ENCODE data around the gene ARHGAP28. TPM values are rescaled to one million over a fixed set of nuclear protein-coding genes. Genes with fewer than 3 reads are reported as not detected.

Gene ARHGAP28
- total RNA-seq, 1 experiment from 2014 or later = not detected

- CTCF ChIA-PET = no interaction called here
- intact Hi-C loops (cut with micrococcal nuclease; ENCODE audit: unreplicated experiment) = no loop called here
These were observed 197.6 kb downstream of the ARHGAP28 start for GRCh38 chr18:6927153-6927552.

GRCh38 chr18:6928359-6928758, 198.8 kb downstream of the ARHGAP28 start:
- ChIA-PET CTCF (no interaction called here), POLR2A (ENCODE audit: low non-redundant PET) (no interaction called here)
- Histone ChIP-seq H3K36me3 (ENCODE audit: insufficient read depth, low read length, poor library complexity, severe bottlenecking) (no peaks in the 10 kb centered on the region), H3K4me3 (ENCODE audit: low read depth, low read length, poor library complexity, severe bottlenecking) (no peak overlapping the region), H3K4me1 (ENCODE audit: insufficient read depth, low read length, poor library complexity, severe bottlenecking) (no peaks in the 10 kb centered on the region), H3K9me3 (ENCODE audit: low read depth, low read length, poor library complexity, severe bottlenecking) (peaks cover 6% of the 10 kb centered on the region), H3K27ac (ENCODE audit: low read depth, low read length, poor library complexity, severe bottlenecking) (no peak overlapping the region), H3K27me3 (replicated peaks; ENCODE audit: insufficient read depth, low read depth, low read length, poor library complexity) (no peaks in the 10 kb centered on the region)
- no peak for DNase-seq (ENCODE audit: low spot score)
- BruUV-seq (replicated peaks) = no TSS peak
- TF ChIP-seq EZH2 (IDR thresholded peaks at IDR 0.05; ENCODE audit: borderline replicate concordance, low read depth, low read length, poor library complexity, severe bottlenecking) (no peak), CTCF (conservative IDR thresholded peaks at IDR 0.05; ENCODE audit: low read depth, low read length) (no peak)
- intact Hi-C loops (cut with micrococcal nuclease; ENCODE audit: unreplicated experiment) = no loop called here

More at GRCh38 chr18:6927153-6927552, 197.6 kb downstream of the ARHGAP28 start:
- no peak for DNase-seq (ENCODE audit: low spot score)
- no peak overlapping the region for H3K27ac ChIP-seq (ENCODE audit: low read depth, low read length, poor library complexity, severe bottlenecking)
- no peaks in the 10 kb centered on the region for H3K36me3 ChIP-seq (ENCODE audit: insufficient read depth, low read length, poor library complexity, severe bottlenecking)
- H3K27me3 ChIP-seq (replicated peaks; ENCODE audit: insufficient read depth, low read depth, low read length, poor library complexity) = no peaks in the 10 kb centered on the region
- no peak overlapping the region for H3K4me3 ChIP-seq (ENCODE audit: low read depth, low read length, poor library complexity, severe bottlenecking)
- peaks cover 6% of the 10 kb centered on the region for H3K9me3 ChIP-seq (ENCODE audit: low read depth, low read length, poor library complexity, severe bottlenecking)
- no TSS peak for BruUV-seq (replicated peaks)
- no peaks in the 10 kb centered on the region for H3K4me1 ChIP-seq (ENCODE audit: insufficient read depth, low read length, poor library complexity, severe bottlenecking)
- TF ChIP-seq EZH2 (IDR thresholded peaks at IDR 0.05; ENCODE audit: borderline replicate concordance, low read depth, low read length, poor library complexity, severe bottlenecking) (no peak), CTCF (conservative IDR thresholded peaks at IDR 0.05; ENCODE audit: low read depth, low read length) (no peak)
- POLR2A ChIA-PET (ENCODE audit: low non-redundant PET) = no interaction called here

GRCh38 chr18:6929370-6930102, 200.0 kb downstream of the ARHGAP28 start:
- Histone ChIP-seq H3K27me3 (replicated peaks; ENCODE audit: insufficient read depth, low read depth, low read length, poor library complexity) (no peaks in the 10 kb centered on the region), H3K36me3 (ENCODE audit: insufficient read depth, low read length, poor library complexity, severe bottlenecking) (no peaks in the 10 kb centered on the region), H3K4me1 (ENCODE audit: insufficient read depth, low read length, poor library complexity, severe bottlenecking) (no peaks in the 10 kb centered on the region), H3K9me3 (ENCODE audit: low read depth, low read length, poor library complexity, severe bottlenecking) (peaks cover 6% of the 10 kb centered on the region), H3K4me3 (ENCODE audit: low read depth, low read length, poor library complexity, severe bottlenecking) (no peak overlapping the region), H3K27ac (ENCODE audit: low read depth, low read length, poor library complexity, severe bottlenecking) (no peak overlapping the region)
- ChIA-PET POLR2A (ENCODE audit: low non-redundant PET) (no interaction called here), CTCF (no interaction called here)
- DNase-seq (ENCODE audit: low spot score) = no peak
- BruUV-seq (replicated peaks) = no TSS peak
- intact Hi-C loops (cut with micrococcal nuclease; ENCODE audit: unreplicated experiment) = no loop called here
- no peak for TF ChIP-seq CTCF (conservative IDR thresholded peaks at IDR 0.05; ENCODE audit: low read depth, low read length)
- TF ChIP-seq EZH2 (IDR thresholded peaks at IDR 0.05; ENCODE audit: borderline replicate concordance, low read depth, low read length, poor library complexity, severe bottlenecking) = no peak

All from A673 (cell line).